PC-3 (cell line): ENCODE data around the gene TMEFF1.

Experiments
- EZH2 ChIP-seq: fragments of 300-600 bp; sonication (generic); IDR thresholded peaks from one replicate; pipeline ENCODE4 v1.6.1; 2017; ENCODE audit warnings: antibody characterized with exemption, mild to moderate bottlenecking, low read length; ENCODE audit not compliant: unreplicated experiment
- TF ChIP-seq, protein P1 (sequence below): fragments of 300-600 bp; sonication (generic); conservative IDR thresholded peaks from 2 replicates; pipeline ENCODE4 v1.5.1; 2017; ENCODE audit warnings: antibody characterized with exemption, low read depth, mild to moderate bottlenecking, low read length

DNA sequence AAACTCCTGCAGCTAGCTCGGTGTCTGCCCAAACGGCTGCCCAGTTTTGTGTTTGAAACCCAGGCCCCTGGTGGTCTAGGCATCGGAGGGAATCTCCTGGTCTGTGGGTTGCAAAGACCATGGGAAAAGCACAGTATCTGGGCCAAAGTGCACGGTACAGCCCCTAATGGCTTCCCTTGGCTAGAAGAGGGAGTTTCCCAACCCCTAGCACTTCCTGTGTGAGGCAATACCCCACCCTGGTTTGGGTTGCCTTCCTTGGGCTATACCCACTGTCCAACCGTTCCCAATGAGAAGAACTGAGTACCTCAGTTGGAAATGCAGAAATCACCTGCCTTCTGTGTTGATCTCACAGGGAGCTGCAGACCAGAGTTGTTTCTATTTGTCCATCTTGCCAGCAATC lies 146.7 kb downstream of the TMEFF1 start:
- TF ChIP-seq, protein P1, sequence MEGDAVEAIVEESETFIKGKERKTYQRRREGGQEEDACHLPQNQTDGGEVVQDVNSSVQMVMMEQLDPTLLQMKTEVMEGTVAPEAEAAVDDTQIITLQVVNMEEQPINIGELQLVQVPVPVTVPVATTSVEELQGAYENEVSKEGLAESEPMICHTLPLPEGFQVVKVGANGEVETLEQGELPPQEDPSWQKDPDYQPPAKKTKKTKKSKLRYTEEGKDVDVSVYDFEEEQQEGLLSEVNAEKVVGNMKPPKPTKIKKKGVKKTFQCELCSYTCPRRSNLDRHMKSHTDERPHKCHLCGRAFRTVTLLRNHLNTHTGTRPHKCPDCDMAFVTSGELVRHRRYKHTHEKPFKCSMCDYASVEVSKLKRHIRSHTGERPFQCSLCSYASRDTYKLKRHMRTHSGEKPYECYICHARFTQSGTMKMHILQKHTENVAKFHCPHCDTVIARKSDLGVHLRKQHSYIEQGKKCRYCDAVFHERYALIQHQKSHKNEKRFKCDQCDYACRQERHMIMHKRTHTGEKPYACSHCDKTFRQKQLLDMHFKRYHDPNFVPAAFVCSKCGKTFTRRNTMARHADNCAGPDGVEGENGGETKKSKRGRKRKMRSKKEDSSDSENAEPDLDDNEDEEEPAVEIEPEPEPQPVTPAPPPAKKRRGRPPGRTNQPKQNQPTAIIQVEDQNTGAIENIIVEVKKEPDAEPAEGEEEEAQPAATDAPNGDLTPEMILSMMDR: no peak
- TF ChIP-seq EZH2: no peak
